Measurements from ENCODE around the gene LGMN.
A peak's percentile ranks its signal among the peaks of the same experiment; 100 is the strongest.
"Not testable (repeated sequence)": the region's sequence is repeated elsewhere in the genome, so short reads cannot be mapped to it uniquely, and the experiment has no call there.

The LGMN gene

DNA sequence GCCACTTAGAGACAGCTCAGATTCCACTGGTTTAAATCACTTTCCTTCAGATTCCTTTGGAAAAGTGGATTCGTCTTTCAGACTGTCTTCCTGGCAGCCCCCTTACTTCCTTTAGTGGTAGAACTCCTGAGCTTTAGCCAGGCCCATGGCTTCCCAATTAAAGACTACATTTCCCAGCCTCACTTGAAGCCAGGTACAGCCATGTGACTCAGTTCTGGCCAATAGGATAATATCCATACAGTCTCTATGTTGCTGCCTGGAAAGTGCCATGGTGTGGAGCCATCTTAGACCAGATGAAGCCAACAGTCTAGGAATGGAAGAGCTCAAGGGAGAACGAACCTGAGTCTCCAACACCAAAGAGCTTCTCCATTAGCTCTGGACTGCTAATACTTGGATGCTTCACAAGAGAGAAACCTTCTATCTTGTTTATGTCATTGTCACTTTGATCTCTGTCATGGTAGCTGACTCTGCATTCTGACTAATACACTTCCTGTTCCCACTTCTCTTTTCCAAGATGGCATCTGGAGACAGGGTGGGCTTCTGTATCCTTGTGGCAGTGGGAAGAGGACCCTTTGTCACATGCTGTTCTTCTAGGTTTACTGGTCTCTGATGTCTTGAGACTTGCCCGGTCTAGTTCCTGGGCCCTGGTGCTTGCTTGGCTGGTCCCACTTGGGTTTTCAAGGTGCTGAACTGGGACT, 30.6 kb upstream of the LGMN start:
- not testable (repeated sequence) for H3K27me3 ChIP-seq (ENCODE audit: insufficient read depth, low read length); H3K18ac ChIP-seq (ENCODE audit: low read length); DNase-seq; H2BK120ac ChIP-seq (ENCODE audit: insufficient read depth, low read length, poor library complexity); H3K4me2 ChIP-seq (ENCODE audit: low read length); H3K9me3 ChIP-seq (ENCODE audit: insufficient read depth, low read depth, low read length); H3K36me3 ChIP-seq (ENCODE audit: control insufficient read depth in 1 of 2, insufficient read depth in 2 of 2, low read length in 2 of 2); H3K14ac ChIP-seq (ENCODE audit: low read length); H3K79me2 ChIP-seq (ENCODE audit: control insufficient read depth, insufficient read depth, low read length, poor library complexity); H3K79me1 ChIP-seq (ENCODE audit: low read length); H2BK12ac ChIP-seq (ENCODE audit: low read length); H3K4me3 ChIP-seq (ENCODE audit: low read depth, low read length); H3K4me1 ChIP-seq (ENCODE audit: control insufficient read depth in 1 of 2, insufficient read depth in 2 of 2, low read length in 2 of 2); H2BK5ac ChIP-seq (ENCODE audit: low read depth, low read length, poor library complexity); H2AFZ ChIP-seq (ENCODE audit: insufficient read depth, low read length, poor library complexity); H3K4ac ChIP-seq (ENCODE audit: low read depth, low read length); H3K9ac ChIP-seq (ENCODE audit: low read length); H4K12ac ChIP-seq (ENCODE audit: low read depth, low read length); H2AK5ac ChIP-seq (ENCODE audit: low read length); H3K27ac ChIP-seq (ENCODE audit: low read depth, low read length); H3K23ac ChIP-seq (ENCODE audit: low read length)
- Histone ChIP-seq H4K8ac (ENCODE audit: low read depth, low read length) (peak overlapping the region; percentile 16), H4K91ac (ENCODE audit: low read depth, low read length) (peak overlapping the region; percentile 5)
- no CpG with 5 or more reads among the region's 3 CpGs for WGBS (ENCODE audit: extremely low coverage, insufficient coverage, insufficient read length)

DNA sequence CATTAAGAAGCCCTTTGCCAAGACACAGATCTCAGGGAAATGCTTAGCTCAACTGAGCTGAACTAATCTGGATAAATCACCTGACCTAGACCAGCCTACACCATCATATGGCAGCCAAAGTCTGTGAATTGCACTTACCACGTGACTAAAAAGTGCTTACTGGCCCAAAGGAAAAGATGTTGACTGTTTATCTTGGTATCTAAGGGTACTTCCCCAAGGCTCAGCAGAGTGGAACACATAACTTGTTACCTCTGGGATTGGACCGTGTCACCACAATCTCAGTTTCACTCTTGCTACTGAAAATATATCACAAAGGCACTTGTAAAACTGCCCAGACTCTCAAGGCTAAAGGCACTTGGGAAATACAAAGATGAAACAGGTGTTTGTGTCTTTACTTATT, 26.9 kb upstream of the LGMN start:
- H2BK5ac ChIP-seq (ENCODE audit: low read depth, low read length, poor library complexity); H3K4me1 ChIP-seq (ENCODE audit: control insufficient read depth in 1 of 2, insufficient read depth in 2 of 2, low read length in 2 of 2); H3K4me2 ChIP-seq (ENCODE audit: low read length); H2BK120ac ChIP-seq (ENCODE audit: insufficient read depth, low read length, poor library complexity); H3K79me1 ChIP-seq (ENCODE audit: low read length); H3K4me3 ChIP-seq (ENCODE audit: low read depth, low read length); H3K27me3 ChIP-seq (ENCODE audit: insufficient read depth, low read length); H4K12ac ChIP-seq (ENCODE audit: low read depth, low read length); H3K9ac ChIP-seq (ENCODE audit: low read length); H3K27ac ChIP-seq (ENCODE audit: low read depth, low read length); H2AK5ac ChIP-seq (ENCODE audit: low read length); H3K36me3 ChIP-seq (ENCODE audit: control insufficient read depth in 1 of 2, insufficient read depth in 2 of 2, low read length in 2 of 2); DNase-seq; H2BK12ac ChIP-seq (ENCODE audit: low read length); H3K23ac ChIP-seq (ENCODE audit: low read length); H2AFZ ChIP-seq (ENCODE audit: insufficient read depth, low read length, poor library complexity); H3K4ac ChIP-seq (ENCODE audit: low read depth, low read length); H4K91ac ChIP-seq (ENCODE audit: low read depth, low read length); H3K18ac ChIP-seq (ENCODE audit: low read length); H3K79me2 ChIP-seq (ENCODE audit: control insufficient read depth, insufficient read depth, low read length, poor library complexity); H3K14ac ChIP-seq (ENCODE audit: low read length); H3K9me3 ChIP-seq (ENCODE audit: insufficient read depth, low read depth, low read length); H4K8ac ChIP-seq (ENCODE audit: low read depth, low read length): not testable (repeated sequence)
- WGBS (ENCODE audit: extremely low coverage, insufficient coverage, insufficient read length): no CpG with 5 or more reads among the region's 2 CpGs

DNA sequence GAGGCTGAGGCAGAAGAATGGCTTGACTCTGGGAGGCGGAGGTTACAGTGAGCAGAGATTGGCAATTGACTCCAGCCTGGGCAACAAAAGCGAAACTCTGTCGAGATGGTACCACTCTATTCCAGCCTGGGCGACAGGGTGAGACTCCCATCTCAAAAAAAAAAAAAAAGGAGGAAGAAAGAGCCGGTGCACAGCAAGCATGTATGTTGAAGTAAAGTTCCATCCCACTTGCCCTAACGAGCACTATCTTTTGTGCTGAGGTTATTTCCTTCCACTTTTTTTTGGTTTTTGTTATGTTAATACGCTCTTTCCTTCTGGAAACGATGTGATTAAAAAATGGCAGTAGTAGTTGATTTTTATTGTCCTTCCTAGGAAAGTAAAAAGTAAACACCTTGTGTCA, 26.1 kb upstream of the LGMN start:
- Histone ChIP-seq H2AK5ac (ENCODE audit: low read length) (no peak overlapping the region), H3K9me3 (ENCODE audit: insufficient read depth, low read depth, low read length) (no peaks in the 10 kb centered on the region), H3K79me2 (ENCODE audit: control insufficient read depth, insufficient read depth, low read length, poor library complexity) (no peaks in the 10 kb centered on the region), H2BK12ac (ENCODE audit: low read length) (no peak overlapping the region), H2AFZ (ENCODE audit: insufficient read depth, low read length, poor library complexity) (no peak overlapping the region), H3K4ac (ENCODE audit: low read depth, low read length) (no peak overlapping the region), H4K91ac (ENCODE audit: low read depth, low read length) (no peak overlapping the region), H3K23ac (ENCODE audit: low read length) (no peak overlapping the region), H3K4me3 (ENCODE audit: low read depth, low read length) (no peak overlapping the region), H4K12ac (ENCODE audit: low read depth, low read length) (no peak overlapping the region), H3K4me2 (ENCODE audit: low read length) (no peak overlapping the region), H3K27ac (ENCODE audit: low read depth, low read length) (no peak overlapping the region), H3K36me3 (ENCODE audit: control insufficient read depth in 1 of 2, insufficient read depth in 2 of 2, low read length in 2 of 2) (no peaks in the 10 kb centered on the region), H4K8ac (ENCODE audit: low read depth, low read length) (no peak overlapping the region), H3K18ac (ENCODE audit: low read length) (no peak overlapping the region), H3K79me1 (ENCODE audit: low read length) (no peaks in the 10 kb centered on the region), H2BK5ac (ENCODE audit: low read depth, low read length, poor library complexity) (no peak overlapping the region), H3K9ac (ENCODE audit: low read length) (no peak overlapping the region), H3K14ac (ENCODE audit: low read length) (no peak overlapping the region), H3K4me1 (ENCODE audit: control insufficient read depth in 1 of 2, insufficient read depth in 2 of 2, low read length in 2 of 2) (no peaks in the 10 kb centered on the region), H2BK120ac (ENCODE audit: insufficient read depth, low read length, poor library complexity) (no peak overlapping the region), H3K27me3 (ENCODE audit: insufficient read depth, low read length) (no peaks in the 10 kb centered on the region)
- WGBS (ENCODE audit: extremely low coverage, insufficient coverage, insufficient read length): no CpG with 5 or more reads among the region's 8 CpGs
- DNase-seq: no peak

DNA sequence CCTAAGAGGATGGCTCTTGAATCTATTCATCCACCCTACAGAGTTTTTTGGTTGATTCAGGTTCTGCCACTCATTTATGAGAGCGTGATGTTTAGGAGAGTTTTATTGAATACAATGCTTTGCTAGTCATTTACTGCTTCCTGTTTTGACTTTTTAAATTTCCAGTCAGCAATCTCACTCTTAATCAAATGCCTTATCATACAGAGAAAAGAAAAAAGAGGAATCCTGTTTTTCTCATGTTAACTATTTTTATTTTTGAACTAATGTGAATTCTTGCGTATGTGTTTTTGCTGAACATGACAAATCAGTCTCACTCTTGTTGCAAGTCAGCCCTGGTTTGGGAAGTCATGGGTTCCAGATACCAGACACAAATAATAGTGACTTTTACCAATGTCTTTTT, 22.1 kb upstream of the LGMN start:
- Histone ChIP-seq H2AK5ac (ENCODE audit: low read length) (no peak overlapping the region), H3K4ac (ENCODE audit: low read depth, low read length) (no peak overlapping the region), H3K27me3 (ENCODE audit: insufficient read depth, low read length) (no peaks in the 10 kb centered on the region), H2AFZ (ENCODE audit: insufficient read depth, low read length, poor library complexity) (no peak overlapping the region), H3K14ac (ENCODE audit: low read length) (no peak overlapping the region), H4K12ac (ENCODE audit: low read depth, low read length) (no peak overlapping the region), H3K79me1 (ENCODE audit: low read length) (no peaks in the 10 kb centered on the region), H3K4me2 (ENCODE audit: low read length) (no peak overlapping the region), H3K9me3 (ENCODE audit: insufficient read depth, low read depth, low read length) (no peaks in the 10 kb centered on the region), H2BK5ac (ENCODE audit: low read depth, low read length, poor library complexity) (no peak overlapping the region), H3K79me2 (ENCODE audit: control insufficient read depth, insufficient read depth, low read length, poor library complexity) (no peaks in the 10 kb centered on the region), H4K91ac (ENCODE audit: low read depth, low read length) (no peak overlapping the region), H3K9ac (ENCODE audit: low read length) (no peak overlapping the region), H3K4me1 (ENCODE audit: control insufficient read depth in 1 of 2, insufficient read depth in 2 of 2, low read length in 2 of 2) (no peaks in the 10 kb centered on the region), H2BK120ac (ENCODE audit: insufficient read depth, low read length, poor library complexity) (no peak overlapping the region), H4K8ac (ENCODE audit: low read depth, low read length) (no peak overlapping the region), H3K18ac (ENCODE audit: low read length) (no peak overlapping the region), H3K36me3 (ENCODE audit: control insufficient read depth in 1 of 2, insufficient read depth in 2 of 2, low read length in 2 of 2) (no peaks in the 10 kb centered on the region), H2BK12ac (ENCODE audit: low read length) (no peak overlapping the region), H3K27ac (ENCODE audit: low read depth, low read length) (no peak overlapping the region), H3K23ac (ENCODE audit: low read length) (no peak overlapping the region), H3K4me3 (ENCODE audit: low read depth, low read length) (no peak overlapping the region)
- no peak for DNase-seq
- no CpG with 5 or more reads among the region's 2 CpGs for WGBS (ENCODE audit: extremely low coverage, insufficient coverage, insufficient read length)
